Raji (cell line): Measurements from ENCODE around the gene RARA.

Source experiments
- POLR2A ChIP-seq: IDR thresholded peaks from 2 replicates; pipeline ENCODE4 v1.6.1; 2011; ENCODE audit warnings: low read depth, low read length, control low read depth; ENCODE audit not compliant: insufficient read depth

Gene RARA

DNA sequence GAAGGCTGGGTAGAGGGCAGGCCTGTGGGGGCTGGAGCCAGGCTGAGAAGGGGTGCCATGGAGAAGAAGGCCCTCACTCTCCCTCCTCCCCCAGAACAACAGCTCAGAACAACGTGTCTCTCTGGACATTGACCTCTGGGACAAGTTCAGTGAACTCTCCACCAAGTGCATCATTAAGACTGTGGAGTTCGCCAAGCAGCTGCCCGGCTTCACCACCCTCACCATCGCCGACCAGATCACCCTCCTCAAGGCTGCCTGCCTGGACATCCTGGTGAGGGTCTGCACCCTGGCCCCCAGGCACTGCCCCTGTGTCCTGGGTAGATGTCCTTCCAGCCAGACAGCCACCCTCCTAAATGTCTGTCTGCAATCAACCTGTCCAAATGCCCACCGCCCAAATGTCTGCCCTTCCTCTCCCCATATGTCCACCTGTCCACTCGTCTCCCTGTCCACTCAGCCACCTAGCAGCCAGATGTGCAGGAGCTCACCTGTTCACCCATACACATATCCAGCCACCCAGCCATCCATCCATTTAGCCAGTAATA lies 43.3 kb downstream of the RARA start:
- TF ChIP-seq POLR2A, result no peak

DNA sequence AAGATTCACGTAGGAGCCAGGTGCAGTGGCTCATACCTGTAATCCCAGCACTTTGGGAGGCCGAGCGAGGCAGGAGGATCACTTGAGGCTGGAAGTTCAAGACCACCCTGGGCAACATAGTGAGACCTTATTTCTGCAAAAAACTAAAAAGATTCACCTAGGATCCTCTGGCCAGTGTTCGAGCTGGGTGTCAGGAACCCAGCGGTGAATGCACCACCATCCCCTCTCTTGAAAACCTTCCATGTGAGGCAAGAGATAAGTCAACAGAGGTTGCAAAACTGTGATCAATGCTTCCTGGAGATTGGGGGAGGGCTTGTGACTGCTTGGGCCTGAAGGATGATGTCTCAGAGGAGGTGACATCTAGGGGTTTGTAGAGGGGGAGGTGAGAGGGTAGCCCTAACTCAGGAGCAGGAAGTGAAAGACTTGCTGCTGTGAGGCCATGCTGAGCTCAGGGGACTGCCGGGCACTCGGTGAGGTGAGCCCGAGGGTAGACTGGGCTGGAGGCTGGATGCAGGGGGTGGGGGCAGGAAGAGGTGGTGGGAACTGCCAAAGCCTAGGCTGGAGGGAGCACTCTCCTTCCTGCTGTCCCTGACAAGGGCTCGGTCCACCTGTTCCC lies 43.9 kb downstream of the RARA start:
- TF ChIP-seq POLR2A, result no peak

DNA sequence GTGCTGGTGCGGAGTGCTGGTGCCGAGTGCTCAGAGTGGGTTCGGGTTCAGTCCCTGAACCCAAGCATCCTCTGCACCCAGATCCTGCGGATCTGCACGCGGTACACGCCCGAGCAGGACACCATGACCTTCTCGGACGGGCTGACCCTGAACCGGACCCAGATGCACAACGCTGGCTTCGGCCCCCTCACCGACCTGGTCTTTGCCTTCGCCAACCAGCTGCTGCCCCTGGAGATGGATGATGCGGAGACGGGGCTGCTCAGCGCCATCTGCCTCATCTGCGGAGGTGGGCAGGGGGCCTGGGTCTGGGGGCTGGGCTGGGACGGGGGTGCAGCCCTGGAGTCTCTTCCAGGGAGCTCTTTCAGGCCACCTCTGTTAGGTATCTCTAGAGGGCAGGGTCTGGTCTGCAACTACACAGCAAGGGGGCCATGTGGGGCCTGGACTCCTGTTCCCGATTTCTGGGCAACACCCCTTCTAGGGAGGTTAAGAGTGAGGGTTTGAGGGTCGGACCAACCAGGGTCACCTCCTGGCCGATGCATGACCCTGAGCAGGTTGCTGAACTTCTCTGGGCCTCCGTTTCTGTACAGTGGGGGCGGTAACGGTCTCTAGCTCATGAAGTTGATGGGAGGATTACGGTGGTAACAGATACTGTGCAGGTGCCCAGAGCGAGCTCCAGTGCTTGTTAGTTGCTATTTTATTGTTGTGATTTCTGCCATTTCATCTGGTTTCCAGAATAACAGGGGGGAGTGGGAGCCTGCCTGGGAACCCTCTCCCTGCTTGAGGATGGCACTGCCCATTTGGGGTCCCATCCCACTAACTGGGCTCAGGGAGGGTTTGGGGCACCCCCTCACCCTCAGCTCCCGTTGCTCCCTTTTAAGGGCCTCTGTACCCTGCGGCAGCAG lies 45.5 kb downstream of the RARA start:
- TF ChIP-seq POLR2A, result no peak

DNA sequence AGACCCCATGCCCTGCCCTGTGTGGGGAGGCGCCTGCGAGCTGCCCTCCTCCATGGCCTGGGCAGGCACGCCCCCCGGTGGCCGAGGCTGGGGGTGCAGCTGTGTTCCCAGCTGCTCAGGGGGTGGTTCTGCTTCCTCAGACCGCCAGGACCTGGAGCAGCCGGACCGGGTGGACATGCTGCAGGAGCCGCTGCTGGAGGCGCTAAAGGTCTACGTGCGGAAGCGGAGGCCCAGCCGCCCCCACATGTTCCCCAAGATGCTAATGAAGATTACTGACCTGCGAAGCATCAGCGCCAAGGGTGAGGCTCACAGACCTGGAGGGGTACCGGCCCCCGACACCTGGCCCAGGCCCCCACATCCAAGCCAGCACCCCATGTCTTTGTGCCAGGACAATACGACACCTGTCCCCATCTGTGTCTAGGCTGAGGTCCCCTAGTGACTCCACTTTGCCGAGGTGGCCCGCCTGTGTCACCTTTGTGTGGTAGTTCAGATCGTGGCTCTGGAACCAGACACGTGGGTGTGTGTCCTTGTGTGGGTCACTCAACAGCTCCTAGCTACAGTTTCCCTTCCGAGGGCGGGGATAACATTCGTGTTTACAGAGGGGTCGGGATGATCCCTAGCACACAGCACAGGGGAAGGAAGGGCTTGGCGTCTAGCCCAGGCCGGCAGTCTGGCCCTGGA lies 46.3 kb downstream of the RARA start:
- no peak for TF ChIP-seq POLR2A

DNA sequence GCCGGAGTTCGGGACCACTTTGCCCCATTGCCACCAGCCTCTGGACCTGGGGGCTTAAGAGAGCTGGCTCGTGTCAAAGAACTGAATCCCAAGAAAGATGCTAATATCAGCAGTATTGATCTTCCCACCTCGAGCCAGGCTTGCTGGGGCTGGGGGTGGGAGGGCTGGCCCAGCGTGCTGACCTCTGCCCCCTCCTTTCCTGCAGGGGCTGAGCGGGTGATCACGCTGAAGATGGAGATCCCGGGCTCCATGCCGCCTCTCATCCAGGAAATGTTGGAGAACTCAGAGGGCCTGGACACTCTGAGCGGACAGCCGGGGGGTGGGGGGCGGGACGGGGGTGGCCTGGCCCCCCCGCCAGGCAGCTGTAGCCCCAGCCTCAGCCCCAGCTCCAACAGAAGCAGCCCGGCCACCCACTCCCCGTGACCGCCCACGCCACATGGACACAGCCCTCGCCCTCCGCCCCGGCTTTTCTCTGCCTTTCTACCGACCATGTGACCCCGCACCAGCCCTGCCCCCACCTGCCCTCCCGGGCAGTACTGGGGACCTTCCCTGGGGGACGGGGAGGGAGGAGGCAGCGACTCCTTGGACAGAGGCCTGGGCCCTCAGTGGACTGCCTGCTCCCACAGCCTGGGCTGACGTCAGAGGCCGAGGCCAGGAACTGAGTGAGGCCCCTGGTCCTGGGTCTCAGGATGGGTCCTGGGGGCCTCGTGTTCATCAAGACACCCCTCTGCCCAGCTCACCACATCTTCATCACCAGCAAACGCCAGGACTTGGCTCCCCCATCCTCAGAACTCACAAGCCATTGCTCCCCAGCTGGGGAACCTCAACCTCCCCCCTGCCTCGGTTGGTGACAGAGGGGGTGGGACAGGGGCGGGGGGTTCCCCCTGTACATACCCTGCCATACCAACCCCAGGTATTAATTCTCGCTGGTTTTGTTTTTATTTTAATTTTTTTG lies 47.1 kb downstream of the RARA start:
- TF ChIP-seq POLR2A, result no peak

DNA sequence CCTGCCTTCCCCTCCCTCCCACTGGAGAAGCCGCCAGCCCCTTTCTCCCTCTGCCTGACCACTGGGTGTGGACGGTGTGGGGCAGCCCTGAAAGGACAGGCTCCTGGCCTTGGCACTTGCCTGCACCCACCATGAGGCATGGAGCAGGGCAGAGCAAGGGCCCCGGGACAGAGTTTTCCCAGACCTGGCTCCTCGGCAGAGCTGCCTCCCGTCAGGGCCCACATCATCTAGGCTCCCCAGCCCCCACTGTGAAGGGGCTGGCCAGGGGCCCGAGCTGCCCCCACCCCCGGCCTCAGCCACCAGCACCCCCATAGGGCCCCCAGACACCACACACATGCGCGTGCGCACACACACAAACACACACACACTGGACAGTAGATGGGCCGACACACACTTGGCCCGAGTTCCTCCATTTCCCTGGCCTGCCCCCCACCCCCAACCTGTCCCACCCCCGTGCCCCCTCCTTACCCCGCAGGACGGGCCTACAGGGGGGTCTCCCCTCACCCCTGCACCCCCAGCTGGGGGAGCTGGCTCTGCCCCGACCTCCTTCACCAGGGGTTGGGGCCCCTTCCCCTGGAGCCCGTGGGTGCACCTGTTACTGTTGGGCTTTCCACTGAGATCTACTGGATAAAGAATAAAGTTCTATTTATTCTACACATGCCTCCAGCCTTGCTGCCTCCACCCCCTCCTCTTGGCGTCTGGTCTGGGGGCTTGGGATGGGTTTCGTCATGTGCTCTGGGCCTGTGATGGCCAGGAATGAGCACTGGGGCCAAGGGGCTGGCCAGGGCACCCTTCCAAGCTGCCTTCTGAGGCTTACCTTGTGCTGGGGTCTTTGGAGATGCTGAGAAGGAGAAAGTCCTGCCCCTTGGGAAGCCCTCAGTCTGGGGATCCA lies 48.3 kb downstream of the RARA start:
- no peak for TF ChIP-seq POLR2A

DNA sequence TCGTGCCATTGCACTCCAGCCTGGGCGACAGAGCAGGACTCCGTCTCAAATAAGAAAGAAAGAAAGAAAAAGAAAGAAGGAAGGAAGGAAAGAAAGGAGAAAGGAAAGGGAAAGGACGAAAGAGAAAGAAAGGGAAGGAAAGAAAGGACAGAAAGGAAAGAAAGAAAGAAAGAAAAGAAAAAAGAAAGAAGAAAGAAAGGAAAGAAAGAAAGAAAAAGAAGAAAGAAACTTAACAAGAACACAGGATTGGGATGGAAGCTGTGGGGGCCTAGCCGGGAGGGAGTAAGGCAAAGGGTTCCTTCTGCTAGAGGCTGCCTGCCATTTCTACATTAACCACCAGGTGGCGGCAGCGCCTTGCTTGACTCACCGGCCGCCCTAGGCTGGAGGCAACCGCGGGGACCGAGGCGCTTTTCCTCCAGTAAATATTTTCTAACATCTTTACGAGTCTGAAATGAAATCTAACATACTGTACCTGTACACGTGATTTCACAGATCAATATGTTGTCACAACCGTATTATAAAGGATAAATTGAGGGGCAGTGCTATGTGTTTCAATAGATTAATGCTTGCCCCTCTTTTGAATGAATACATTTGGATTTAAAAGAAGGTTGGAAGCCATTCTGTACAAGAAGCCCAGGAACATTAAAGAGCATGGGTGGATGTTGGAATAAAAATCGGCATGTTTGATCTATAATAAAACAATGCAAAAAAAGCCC lies 49.5 kb downstream of the RARA start:
- no peak for TF ChIP-seq POLR2A

DNA sequence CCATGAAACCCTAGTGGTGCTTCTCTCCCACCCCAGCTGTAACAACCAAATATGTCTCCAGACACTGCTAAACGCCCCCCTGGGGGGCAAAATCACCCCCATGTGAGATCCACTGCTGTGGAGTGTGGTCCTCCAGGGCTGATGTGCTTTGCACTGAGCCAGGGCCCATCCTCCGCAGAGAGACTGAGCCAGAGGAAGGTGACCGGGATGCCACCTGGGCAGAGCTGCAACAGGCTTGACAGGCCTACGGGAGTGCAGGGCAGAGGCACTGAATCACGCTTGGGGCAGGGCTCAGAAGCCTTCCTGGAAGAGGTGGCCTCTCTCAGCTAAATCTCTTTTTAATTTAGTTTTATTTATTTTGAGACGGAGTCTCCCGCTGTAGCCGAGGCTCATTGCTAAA lies 51.1 kb downstream of the RARA start:
- no peak for TF ChIP-seq POLR2A

DNA sequence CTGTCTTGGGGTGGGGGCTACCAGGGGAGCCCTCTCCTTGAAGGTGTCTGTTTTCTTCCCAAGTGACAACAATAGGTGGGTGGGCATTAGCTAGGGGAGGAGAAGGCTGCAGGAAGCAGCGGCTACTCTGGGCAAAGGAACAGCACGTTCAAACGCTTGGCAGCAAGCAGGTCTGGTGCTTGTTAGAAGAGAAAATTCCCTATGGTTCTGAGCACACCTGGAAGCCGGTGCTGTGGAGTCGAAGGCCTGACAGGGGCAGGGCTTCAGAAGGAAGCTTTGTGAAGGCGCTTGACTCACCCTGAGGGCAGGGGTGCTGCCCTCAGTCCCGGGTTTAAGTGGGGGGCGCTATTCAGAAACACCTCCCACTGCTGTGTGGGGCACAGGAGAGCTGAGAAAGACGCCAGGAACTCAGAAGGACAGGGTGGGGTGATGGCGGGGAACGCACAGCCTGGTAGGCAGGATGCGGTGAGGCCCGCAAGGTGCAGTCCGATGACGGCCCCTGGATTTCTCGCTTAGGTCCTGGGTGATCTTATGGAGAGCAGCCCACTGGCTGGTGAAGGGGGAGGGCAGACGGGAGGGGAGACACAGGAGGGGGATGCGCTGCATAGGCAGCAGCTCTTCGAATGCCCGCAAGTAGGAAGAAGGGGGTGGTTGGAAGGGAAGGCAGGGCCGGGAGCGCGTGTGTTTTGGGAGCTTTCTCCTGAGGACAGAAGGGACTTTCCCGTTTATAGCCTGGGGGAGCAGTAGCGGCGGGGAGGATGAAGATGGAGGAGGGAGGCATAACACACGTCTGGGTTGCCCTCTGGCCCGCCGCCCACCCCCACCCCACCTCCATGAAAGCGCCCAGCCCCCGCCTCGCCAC lies 52.3 kb downstream of the RARA start:
- TF ChIP-seq POLR2A, result no peak

DNA sequence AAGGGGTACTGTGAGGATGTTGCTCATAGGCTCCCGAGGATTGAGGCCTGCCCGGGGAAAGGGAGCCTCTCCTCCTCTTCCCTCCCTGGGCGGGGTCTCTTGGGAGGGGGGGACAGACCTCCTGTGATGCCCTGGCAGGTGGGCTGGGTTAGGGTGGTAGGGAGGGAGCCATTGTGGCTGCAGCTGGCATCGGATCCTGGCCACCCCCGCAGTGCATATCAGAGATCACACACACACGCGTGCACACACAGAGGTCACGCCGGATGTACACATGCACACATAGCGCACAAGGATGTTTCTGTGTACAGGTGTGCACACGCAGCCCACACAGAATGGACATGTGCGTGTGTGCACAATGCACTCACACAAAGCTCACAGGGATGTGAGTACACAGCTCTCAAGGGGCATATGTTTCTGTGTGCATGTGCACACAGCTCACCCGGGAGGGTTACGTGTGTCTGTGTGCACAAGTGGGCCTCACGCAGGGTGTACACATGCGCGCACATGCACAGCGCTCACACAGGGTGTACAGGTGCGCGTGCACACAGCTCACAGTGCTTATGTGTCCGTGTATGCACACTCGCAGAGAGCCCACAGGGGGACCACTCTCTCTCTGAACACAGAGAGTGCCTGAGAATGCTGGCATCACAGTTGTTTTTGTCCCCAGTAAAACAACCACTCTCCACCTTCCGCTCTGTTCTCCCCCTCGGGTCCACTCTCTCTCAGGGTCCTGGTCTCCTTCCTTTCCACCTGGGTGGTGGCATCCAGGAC lies 53.1 kb downstream of the RARA start:
- no peak for TF ChIP-seq POLR2A

DNA sequence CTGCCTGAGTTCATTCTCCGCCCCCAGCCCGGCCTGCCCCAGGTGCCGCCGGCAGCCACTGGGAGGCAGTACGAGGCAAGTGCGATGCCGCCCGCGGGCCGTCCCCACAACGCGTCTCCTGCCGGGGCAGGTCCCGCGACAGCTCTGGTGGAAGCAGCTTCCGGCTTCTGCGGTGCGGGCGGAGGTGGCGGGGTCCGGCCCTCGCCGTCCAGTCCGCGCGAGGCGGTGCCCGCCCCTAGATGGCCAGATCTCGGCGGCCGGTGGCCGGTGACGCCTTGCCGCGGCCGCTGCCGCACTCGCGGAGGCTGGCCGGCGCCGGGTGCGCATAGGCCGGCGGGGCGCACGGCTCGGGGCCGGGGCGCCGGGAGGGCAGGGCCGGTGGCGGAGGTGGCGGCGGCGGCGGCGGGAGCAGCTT lies 53.7 kb downstream of the RARA start:
- no peak for TF ChIP-seq POLR2A

DNA sequence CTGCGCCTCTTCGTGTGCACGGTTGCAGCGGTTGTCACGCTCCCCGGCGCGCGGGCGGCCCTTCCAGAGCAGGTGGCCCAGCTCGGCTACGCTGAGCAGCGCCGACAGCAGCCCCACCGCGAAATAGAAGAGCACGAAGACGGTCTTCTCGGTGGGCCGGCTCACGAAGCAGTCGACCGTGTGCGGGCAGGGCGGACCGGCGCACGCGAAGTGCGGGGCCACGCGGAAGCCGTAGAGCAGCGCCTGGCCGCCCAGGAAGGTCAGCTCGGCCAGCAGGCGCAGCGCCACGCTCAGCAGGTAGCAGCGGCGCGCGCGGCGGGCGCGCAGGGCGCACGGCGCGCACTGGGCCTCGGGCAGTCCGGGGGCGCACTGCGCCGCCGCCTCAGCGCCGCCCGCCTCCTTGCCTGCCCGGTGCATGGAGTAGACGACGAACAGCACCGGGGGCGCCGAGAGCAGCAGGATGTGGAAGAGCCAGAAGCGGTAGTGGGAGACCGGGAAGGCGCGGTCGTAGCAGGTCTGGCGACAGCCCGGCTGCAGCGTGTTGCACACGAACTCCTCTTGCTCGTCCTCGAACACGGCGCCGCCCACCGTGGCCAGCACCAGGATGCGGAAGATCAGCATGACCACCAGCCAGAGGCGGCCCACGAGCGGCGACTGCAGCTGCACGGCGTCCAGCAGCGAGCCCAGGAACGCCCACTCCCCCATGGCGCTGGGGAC lies 54.3 kb downstream of the RARA start:
- no peak for TF ChIP-seq POLR2A
